Stimulated activated CD4-positive, alpha-beta T cell treated with anti-CD3 and anti-CD28 coated beads, TNF-alpha, amount 100 ng/mL, for 24 hours (primary cell): ENCODE results near the gene HBB.
"Not testable (repeated sequence)": the region's sequence is repeated elsewhere in the genome, so short reads cannot be mapped to it uniquely, and the experiment has no call there.

Source experiments
- DNase-seq, 3 experiments: peaks; one replicate each; pipeline ENCODE4 v3.0.0-alpha.2; 2020; ENCODE audit warnings: low read depth in 3 of 3

Gene HBB

DNA sequence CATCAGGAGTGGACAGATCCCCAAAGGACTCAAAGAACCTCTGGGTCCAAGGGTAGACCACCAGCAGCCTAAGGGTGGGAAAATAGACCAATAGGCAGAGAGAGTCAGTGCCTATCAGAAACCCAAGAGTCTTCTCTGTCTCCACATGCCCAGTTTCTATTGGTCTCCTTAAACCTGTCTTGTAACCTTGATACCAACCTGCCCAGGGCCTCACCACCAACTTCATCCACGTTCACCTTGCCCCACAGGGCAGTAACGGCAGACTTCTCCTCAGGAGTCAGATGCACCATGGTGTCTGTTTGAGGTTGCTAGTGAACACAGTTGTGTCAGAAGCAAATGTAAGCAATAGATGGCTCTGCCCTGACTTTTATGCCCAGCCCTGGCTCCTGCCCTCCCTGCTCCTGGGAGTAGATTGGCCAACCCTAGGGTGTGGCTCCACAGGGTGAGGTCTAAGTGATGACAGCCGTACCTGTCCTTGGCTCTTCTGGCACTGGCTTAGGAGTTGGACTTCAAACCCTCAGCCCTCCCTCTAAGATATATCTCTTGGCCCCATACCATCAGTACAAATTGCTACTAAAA lies at the start of gene HBB:
HBB (minus strand) TSS at position 340 of the 579 bp plus-strand sequence; CDS start at position 290, 50 bp downstream.
- no peak for DNase-seq

DNA sequence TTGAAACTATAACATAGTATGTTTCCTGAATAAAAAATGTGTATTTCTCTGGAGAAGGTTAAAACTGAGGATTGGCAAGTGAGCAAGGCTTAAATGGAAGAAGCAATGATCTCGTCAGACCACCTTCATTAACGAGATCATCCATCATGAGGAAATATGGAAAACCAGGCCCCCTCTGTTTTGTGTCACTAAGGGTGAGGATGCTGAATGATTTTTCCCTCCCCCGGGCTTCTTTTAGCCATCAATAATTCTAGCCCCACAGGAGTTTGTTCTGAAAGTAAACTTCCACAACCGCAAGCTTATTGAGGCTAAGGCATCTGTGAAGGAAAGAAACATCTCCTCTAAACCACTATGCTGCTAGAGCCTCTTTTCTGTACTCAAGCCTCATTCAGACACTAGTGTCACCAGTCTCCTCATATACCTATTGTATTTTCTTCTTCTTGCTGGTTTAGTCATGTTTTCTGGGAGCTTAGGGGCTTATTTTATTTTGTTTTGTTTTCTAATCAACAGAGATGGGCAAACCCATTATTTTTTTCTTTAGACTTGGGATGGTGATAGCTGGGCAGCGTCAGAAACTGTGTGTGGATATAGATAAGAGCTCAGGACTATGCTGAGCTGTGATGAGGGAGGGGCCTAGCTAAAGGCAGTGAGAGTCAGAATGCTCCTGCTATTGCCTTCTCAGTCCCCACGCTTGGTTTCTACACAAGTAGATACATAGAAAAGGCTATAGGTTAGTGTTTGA lies 48.7 kb upstream of the HBB start:
- DNase-seq = no peak

DNA sequence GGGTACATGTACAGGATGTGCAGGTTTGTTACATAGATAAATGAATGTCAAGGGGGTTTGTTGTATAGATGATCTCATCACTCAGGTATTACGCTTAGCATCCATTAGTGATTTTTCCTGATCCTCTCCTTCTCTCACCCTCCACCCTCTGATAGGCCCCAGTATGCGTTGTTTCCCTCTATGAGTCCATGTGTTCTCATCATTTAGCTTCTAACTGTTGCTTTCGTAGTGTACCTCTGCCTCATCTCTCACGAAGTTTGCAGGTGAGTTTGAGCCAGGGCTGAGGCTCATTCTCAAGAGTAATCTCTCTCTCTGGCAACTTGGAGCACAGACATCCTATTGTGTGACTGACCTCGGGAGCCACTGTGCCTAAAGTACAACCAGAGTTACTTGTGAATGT lies 47.5 kb upstream of the HBB start:
- no peak for DNase-seq

DNA sequence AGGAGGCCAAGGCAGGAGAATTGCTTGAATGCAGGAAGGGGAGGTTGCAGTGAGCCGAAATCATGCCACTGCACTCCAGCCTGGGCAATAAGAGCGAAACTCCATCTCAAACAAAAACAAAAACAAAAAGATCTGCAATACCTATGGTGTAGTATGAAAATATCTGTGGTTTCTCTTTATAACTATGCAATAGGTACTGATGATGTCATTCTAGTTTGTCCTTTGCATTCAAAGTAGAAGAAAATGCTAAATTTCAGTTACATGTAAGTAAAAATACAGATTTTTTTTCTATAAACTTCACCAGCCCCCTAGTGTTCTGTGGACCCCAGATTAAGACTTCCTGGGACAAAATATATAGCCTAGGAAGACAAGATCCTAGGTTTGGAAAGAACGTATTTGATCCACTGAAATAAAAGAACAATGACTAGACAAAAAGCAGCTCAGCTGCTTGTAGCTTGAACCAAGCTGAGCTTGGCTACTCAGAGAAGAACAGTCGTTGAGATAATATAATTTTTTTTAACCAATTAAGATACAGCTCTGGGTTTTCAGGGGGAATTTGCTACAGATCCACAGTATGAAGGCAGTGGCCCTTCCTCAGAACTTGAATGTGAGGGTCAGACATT lies 45.6 kb upstream of the HBB start:
- DNase-seq = no peak

DNA sequence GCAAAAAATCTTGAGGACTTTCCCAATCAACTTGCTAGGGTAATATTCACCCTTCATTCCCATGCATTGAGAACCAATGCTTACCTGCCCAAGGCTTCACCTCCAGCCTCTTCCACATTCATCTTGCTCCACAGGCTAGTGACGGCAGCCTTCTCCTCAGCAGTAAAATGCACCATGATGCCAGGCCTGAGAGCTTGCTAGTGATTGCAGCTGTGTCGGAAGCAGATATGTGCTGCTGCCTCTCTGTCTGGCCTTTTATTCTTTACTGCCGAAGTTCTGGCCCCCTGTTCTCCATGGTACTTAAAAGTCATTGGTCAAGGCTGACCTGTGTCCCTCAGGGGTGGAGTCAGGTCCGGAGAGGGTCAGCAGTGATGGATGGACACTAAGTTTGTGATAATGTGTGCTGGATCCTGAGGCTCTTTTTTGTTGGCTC lies 42.9 kb upstream of the HBB start, which contains the start of gene HBE1:
HBE1 (minus strand) TSS at position 231 of the 433 bp plus-strand sequence; CDS start at position 176, 55 bp downstream.
- DNase-seq = no peak

DNA sequence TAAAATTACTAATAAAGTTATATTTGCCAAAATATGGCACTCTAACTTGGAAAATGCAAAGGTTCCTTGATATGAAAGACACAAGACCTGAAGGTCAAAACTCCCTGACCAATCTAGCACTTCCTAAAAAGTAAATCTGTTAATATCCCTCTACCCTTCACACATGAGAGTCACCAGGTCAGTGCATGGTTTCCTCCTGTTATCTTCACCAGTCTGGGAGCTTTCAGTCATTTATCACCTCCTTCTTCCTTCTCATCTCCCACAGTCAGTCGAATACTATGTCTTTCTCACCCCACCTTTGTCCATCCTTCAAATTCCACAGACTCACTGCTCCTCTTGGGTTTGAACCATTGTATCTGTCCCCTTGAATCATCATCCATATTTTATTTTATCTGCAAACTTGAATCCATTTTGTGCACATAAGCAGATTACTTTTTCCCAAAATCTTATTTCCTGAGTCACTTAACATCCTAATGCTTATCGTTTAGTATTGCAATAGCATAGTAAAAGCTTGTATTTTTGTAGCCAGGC lies 40.2 kb upstream of the HBB start:
- no peak for DNase-seq

DNA sequence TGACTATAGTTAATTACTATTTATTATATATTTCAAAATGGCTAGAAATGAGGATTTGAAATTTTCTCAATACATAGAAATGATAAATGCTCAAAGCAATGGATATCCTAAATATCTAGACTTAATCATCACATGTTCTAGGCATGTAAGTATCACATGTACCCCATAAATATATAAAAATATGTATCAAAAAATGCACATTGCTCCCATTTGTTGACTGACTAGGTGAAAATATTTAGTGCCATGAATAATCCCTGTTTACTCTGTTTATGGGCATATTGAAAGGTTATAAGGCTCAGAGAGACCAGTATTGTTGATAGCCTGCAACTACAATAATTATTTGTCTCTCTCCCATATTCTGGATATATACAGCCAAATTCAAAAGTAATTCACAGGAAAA lies 39.7 kb upstream of the HBB start:
- no peak for DNase-seq

DNA sequence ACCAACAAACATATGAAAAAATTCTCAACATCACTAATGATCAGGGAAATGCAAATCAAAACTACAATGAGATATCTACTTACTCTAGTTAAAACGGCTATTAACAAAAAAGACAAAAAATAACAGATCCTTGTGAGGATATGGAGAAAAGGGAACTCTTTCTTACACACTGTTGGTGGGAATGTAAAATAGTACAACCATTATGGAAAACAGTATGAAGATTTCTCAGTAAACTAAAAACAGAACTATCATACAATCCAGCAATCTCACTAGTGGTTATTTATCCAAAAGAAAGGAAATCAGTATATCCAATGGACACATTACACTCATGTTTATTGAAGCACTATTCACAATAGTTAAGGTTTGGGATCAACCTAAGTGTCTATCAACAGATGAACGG lies 39.0 kb upstream of the HBB start:
- DNase-seq = no peak

DNA sequence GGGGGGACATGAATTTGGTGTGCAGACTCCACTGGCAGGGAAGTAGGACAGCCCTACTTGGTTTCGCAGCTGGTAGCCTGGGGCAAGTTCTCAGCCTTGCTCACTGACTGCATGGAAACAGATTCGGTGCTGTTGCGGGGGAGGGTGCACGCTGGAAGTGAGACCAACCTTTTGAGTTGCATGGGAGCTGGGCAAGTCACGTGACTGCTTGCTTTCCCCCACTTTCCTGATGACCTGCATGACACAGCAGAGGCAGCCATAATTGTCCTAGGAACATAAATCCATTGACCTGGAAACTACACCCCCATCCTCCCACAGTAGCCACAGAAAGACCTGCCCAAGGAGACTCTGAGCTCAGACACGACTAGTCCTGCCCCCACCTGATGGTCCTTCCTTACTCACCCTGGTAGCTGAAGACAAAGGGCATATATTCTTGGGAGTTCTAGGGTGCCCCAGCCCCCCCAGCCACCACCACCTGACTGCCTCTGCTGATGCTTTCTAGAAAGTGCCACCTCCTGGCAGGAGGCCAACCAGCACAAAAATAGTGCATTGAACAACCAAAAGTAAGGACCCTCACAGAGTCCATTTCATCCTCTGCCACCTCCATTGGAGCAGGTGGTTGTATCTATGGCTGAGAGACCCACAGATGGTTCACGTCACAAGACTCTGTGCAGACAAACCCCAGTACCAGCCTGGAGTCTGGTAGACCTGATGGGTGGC lies 31.8 kb upstream of the HBB start:
- no peak for DNase-seq

DNA sequence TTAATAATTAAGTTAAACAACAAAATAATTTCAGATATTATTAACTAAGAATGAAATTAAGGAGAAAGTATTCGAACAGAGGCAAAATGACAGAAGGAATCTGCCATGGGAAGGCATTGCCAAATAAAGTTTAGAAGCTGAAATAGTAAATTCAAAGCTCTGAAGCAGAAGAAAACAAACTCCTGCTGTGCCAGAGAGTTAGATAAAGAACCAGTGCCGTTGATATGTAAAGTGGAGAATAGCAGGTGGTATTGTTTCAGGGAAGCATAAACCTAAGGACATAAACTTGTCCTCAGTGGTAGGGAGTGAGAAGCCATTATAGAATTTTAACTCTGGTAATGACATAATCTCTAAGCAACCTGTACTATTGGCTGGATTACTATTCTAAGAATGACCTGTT lies 30.4 kb upstream of the HBB start:
- DNase-seq = no peak

DNA sequence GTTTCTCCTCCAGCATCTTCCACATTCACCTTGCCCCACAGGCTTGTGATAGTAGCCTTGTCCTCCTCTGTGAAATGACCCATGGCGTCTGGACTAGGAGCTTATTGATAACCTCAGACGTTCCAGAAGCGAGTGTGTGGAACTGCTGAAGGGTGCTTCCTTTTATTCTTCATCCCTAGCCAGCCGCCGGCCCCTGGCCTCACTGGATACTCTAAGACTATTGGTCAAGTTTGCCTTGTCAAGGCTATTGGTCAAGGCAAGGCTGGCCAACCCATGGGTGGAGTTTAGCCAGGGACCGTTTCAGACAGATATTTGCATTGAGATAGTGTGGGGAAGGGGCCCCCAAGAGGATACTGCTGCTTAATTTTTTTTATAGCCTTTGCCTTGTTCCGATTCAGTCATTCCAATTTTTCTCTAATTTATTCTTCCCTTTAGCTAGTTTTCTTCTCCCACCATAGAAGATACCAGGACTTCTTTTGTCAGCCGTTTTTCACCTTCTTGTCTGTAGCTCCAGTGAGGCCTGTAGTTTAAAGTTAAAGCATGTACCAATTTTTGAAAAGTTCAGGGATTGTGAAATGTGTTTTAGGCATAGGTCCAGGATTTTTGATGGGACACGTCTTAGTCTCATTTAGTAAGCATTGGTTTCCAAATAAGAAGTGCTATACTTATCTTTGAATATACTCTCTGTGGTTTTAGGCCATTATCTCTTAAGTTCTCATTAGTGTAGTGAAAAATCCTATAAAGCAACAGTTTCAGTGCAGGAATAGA lies 28.0 kb upstream of the HBB start, which contains the start of gene HBG2:
HBG2 (minus strand) TSS at position 136 of the 768 bp plus-strand sequence; CDS start at position 83, 53 bp downstream.
- DNase-seq = not testable (repeated sequence)

DNA sequence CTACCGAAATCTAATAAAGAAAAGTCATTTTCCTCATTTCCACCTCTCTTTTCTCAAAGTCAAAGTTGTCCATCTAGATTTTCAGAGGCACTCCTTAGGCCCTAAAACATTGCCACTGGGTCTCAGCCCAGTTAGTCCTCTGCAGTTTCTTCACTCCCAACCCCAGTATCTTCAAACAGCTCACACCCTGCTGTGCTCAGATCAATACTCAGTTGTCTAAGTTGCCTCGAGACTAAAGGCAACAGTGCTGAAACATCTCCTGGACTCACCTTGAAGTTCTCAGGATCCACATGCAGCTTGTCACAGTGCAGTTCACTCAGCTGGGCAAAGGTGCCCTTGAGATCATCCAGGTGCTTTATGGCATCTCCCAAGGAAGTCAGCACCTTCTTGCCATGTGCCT lies 27.2 kb upstream of the HBB start:
- not testable (repeated sequence) for DNase-seq

DNA sequence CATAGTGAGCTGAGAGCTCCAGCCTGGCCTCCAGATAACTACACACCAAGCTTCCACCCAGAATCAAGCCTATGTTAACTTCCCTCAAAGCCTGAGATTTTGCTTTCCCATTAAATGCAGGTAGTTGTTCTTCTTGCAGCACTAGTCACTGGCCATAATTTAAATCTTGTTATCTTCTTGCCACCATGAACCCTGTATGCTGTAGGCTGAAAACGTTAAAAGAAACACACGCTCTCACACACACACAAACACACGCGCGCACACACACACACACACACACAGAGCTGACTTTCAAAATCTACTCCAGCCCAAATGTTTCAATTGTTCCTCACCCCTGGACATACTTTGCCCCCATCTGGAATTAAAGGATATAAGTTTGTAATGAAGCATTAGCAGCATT lies 26.6 kb upstream of the HBB start:
- DNase-seq = not testable (repeated sequence)

DNA sequence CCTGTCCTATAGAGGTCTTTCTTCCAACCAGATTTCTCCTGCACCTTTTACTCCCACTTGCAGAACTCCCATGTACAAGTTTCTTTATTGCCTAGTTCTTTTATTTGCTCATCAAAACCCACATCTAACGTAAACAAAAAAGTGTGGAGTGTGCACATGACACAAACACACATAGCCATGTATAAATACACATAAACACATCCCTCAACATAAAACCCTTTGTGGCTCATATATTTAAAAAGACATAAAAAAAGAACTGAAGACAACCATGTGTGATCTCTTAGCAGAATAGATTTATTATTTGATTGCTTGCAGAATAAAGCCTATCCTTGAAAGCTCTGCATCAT lies 26.0 kb upstream of the HBB start:
- no peak for DNase-seq

DNA sequence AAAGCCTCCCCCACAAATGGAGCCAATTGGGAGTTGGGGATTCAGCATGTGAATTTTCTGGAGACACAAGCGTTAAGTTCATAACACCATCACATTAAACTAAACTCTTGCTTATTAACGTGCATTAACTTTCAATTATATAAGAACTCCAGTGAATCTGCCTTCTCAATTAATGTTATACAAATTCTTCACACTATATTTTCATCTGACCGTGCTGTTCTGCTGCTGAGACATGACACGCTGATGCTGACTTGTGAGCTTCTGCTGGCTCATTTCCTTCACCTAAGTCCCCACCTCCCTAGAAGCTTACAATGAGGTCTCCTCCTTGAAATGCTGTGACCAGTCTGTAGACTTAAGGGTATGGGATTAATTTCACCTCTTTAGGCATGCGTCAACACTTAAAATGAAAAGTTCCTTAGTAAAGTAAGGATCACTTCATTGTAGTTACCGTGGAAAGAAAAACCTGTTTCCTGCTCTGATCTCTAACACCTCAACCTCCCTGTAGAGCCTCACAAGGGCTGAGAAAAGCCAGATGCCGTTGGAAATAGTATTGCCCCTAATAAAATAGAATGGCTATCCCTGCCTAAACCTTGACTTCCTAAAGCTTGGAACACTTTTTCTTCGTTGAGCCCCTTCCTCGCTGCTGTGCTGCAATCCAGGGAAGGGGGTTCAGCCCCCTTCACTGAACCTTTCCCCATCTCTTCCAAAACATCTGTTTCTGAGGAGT lies 25.5 kb upstream of the HBB start:
- no peak for DNase-seq

DNA sequence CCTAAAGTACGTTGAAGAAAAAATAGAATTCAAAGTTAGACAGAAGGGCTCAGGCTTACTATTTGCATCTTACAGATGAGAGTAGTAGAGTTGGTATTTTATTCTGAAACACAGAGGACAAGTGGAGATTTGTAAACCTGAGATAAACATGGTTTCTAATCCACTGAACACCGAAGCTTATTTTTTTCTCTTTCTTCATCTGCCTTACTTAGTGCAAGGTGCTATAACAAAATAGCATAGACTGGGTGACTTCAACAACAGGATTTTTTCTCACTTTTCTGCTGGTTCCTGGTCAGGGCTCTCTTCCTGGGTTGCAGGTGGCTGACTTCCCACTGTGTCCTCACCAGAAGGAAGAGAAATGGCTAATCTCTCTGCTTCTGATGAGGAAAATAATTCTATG lies 24.9 kb upstream of the HBB start:
- DNase-seq = no peak

DNA sequence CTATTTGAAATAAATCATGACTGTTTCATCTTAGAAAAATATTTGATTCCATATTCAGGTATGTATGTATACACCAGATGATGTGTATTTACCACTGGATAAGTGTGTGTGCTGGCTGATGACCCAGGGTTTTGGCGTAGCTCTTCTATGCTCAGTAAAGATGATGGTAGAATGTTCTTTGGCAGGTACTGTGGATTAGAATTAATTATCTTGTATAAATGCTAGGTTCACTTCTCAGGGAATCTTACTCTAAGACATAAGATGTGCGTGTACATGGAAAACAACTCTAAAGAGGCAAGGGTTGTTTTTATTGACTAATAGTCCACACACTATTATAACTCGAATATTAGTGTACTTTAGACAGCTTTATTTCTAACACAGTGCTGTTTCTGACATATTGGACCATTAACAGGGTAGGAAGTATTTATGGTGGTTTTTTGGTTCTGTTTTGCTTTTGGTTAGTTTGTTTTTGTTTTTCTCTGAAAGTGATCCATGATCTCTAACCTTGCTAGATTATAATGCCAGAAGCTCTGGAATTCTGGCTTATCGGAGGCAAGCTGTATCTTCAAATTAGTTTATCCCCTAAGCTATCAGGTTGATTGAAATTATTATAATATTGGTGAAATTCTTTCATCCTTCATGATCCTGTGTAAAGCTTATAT lies 23.8 kb upstream of the HBB start:
- no peak for DNase-seq

DNA sequence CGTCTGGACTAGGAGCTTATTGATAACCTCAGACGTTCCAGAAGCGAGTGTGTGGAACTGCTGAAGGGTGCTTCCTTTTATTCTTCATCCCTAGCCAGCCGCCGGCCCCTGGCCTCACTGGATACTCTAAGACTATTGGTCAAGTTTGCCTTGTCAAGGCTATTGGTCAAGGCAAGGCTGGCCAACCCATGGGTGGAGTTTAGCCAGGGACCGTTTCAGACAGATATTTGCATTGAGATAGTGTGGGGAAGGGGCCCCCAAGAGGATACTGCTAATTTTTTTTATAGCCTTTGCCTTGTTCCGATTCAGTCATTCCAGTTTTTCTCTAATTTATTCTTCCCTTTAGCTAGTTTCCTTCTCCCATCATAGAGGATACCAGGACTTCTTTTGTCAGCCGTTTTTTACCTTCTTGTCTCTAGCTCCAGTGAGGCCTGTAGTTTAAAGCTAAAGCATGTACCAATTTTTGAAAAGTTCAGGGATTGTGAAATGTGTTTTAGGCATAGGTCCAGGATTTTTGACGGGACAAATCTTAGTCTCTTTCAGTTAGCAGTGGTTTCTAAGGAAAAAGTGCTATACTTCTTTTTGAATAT lies 23.0 kb upstream of the HBB start, which contains the start of gene HBG1:
HBG1 (minus strand) TSS at position 51 of the 590 bp plus-strand sequence. CDS start 53 bp downstream, outside the sequence.
- DNase-seq = not testable (repeated sequence)

DNA sequence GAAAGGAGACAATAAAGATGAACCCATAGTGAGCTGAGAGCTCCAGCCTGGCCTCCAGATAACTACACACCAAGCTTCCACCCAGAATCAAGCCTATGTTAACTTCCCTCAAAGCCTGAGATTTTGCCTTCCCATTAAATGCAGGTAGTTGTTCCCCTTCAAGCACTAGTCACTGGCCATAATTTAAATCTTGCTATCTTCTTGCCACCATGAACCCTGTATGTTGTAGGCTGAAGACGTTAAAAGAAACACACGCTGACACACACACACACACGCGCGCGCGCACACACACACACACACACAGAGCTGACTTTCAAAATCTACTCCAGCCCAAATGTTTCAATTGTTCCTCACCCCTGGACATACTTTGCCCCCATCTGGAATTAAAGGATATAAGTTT lies 21.6 kb upstream of the HBB start:
- DNase-seq = not testable (repeated sequence)
